Lung (tissue), 12 donors: Measurements from ENCODE around the gene KCNMA1. TPM values are rescaled to one million over a fixed set of nuclear protein-coding genes. Genes with fewer than 3 reads are reported as not detected.

Source experiments
- ATAC-seq: fragments of 200-7000 bp; cut with Tn5 transposase; one replicate; pipeline ENCODE4 v1.9.1; 2020; ENCODE audit warnings: moderate number of reproducible peaks; ENCODE audit not compliant: insufficient read depth, low FRiP score
- DNase-seq, 3 donors: peaks; one replicate each; pipeline ENCODE4 v3.0.0-alpha.2; 2013 to 2017
- H3K27ac ChIP-seq, 2 donors: one replicate each; pipeline ENCODE4 v1.5.1; 2013; ENCODE audit warnings: mild to moderate bottlenecking in 2 of 2, moderate library complexity in 2 of 2, control low read depth in 1 of 2, inconsistent platforms in 1 of 2, low read depth in 1 of 2, low read length in 1 of 2
- H3K27me3 ChIP-seq, 3 donors: one replicate each; pipeline ENCODE4 v1.5.1; 2013; ENCODE audit warnings: low read length in 2 of 3; ENCODE audit not compliant: control insufficient read depth in 3 of 3, insufficient read depth in 3 of 3
- H3K36me3 ChIP-seq, 4 donors: one replicate each; pipeline ENCODE4 v1.5.1; 2013; ENCODE audit warnings: low read length in 4 of 4, mild to moderate bottlenecking in 1 of 4, moderate library complexity in 1 of 4; ENCODE audit not compliant: control insufficient read depth in 4 of 4, insufficient read depth in 4 of 4
- H3K4me1 ChIP-seq, 5 donors: one replicate each; pipeline ENCODE4 v1.5.1; 2013; ENCODE audit warnings: low read length in 5 of 5, mild to moderate bottlenecking in 2 of 5, moderate library complexity in 1 of 5; ENCODE audit not compliant: control insufficient read depth in 5 of 5, insufficient read depth in 5 of 5
- H3K4me3 ChIP-seq: one replicate; pipeline ENCODE4 v1.5.1; 2013; ENCODE audit warnings: mild to moderate bottlenecking, control low read depth, moderate library complexity
- H3K9ac ChIP-seq, 2 donors: one replicate each; pipeline ENCODE4 v1.5.1; 2013; ENCODE audit warnings: low read length in 2 of 2, control low read depth in 1 of 2; ENCODE audit not compliant: insufficient read depth in 1 of 2
- H3K9me3 ChIP-seq, 4 donors: one replicate each; pipeline ENCODE4 v1.5.1; 2013; ENCODE audit warnings: low read length in 3 of 4, mild to moderate bottlenecking in 1 of 4, moderate library complexity in 1 of 4; ENCODE audit not compliant: control insufficient read depth in 4 of 4, insufficient read depth in 3 of 4
- WGBS, 2 donors: extraction: QIAGEN DNeasy Blood & Tissue Kit; methylation state at CpG; one replicate each; pipeline ENCODE4 v1.1.7; 2013; 5-methylcytosine and 5-hydroxymethylcytosine counted together
- polyA plus RNA-seq, 2 donors: library from polyadenylated mRNA; stranded (reverse); fragments of 200-250 nt; gene quantifications; one replicate each; pipeline ENCODE4 v1.2.1, GENCODE V29; 2013
- total RNA-seq, 2 donors: library from RNA; depleted of rRNA in 1 of 2; stranded (reverse); fragments of >200 nt in 1 of 2; gene quantifications; one replicate each; pipeline ENCODE4 v1.2.1, GENCODE V29; 2014 to 2021
- TF ChIP-seq, protein P1 (sequence below): IDR thresholded peaks from 2 replicates; pipeline ENCODE4 v1.5.1; 2012; ENCODE audit warnings: mild to moderate bottlenecking; ENCODE audit errors: control extremely low read depth, extremely low read depth
- donor health status: control.
- donor health status: control.
- donor health status: Bipolar disorder and iron deficiency.
- donor health status: healthy.
- donor health status: DM: yes; HTN: yes; CAD: no.

Gene KCNMA1
- total and polyA plus RNA-seq, 4 donors: 3.8 to 13.0 (median 5.5) TPM

DNA sequence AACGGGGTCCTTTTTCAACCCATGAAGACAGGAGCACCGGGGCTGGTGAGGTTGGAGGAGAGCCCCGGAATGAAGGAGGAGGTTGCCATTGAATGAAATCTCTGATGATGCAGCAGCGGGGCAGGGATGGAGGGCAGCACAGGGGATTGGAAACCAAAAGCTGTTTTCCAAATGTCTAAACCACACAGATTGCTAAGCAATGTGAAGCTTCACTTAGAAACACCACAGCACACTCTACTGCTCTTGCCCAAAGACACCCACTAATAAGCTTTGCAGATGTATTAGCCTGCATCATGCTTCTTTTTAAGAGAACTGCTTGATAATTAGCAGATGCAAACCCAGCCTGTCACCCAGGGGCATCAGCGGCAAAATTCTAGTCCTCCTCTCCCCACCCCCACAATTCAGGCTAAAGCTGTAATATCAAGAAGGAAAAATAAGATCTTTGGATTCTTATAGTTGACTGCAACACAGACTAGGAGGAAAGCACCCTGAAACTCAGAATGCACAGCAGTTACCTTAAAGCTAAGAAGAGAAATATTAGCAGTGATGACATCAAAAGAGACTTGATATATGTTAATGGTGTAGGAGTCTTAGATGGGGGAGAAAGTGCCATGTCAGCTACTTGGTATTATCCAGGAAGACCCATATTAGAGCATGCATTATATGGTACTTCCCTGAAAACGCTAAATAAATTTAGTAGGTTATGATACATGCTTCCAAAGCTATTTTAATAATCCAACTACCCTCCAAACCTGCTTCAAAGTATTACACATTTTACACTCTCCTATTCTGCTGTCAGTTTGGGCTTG, 666.7 kb downstream of the KCNMA1 start:
- ATAC-seq (no peak), DNase-seq (peak in 2 of 3 donors; percentile 42 to 55)
- H3K27ac ChIP-seq: no peak overlapping the region
- 84 to 94% methylated on average over 6 of the region's 6 CpGs for WGBS, 2 donors
- H3K36me3 ChIP-seq: no peaks in the 10 kb centered on the region
- no peak overlapping the region for H3K4me3 ChIP-seq
- no peaks in the 10 kb centered on the region for H3K27me3 ChIP-seq
- H3K4me1 ChIP-seq: peaks cover 0 to 37% (median 14%) of the 10 kb centered on the region in 5 donors
- no peaks in the 10 kb centered on the region for H3K9me3 ChIP-seq
- no peak overlapping the region for H3K9ac ChIP-seq
- TF ChIP-seq, protein P1, sequence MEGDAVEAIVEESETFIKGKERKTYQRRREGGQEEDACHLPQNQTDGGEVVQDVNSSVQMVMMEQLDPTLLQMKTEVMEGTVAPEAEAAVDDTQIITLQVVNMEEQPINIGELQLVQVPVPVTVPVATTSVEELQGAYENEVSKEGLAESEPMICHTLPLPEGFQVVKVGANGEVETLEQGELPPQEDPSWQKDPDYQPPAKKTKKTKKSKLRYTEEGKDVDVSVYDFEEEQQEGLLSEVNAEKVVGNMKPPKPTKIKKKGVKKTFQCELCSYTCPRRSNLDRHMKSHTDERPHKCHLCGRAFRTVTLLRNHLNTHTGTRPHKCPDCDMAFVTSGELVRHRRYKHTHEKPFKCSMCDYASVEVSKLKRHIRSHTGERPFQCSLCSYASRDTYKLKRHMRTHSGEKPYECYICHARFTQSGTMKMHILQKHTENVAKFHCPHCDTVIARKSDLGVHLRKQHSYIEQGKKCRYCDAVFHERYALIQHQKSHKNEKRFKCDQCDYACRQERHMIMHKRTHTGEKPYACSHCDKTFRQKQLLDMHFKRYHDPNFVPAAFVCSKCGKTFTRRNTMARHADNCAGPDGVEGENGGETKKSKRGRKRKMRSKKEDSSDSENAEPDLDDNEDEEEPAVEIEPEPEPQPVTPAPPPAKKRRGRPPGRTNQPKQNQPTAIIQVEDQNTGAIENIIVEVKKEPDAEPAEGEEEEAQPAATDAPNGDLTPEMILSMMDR: no peak

DNA sequence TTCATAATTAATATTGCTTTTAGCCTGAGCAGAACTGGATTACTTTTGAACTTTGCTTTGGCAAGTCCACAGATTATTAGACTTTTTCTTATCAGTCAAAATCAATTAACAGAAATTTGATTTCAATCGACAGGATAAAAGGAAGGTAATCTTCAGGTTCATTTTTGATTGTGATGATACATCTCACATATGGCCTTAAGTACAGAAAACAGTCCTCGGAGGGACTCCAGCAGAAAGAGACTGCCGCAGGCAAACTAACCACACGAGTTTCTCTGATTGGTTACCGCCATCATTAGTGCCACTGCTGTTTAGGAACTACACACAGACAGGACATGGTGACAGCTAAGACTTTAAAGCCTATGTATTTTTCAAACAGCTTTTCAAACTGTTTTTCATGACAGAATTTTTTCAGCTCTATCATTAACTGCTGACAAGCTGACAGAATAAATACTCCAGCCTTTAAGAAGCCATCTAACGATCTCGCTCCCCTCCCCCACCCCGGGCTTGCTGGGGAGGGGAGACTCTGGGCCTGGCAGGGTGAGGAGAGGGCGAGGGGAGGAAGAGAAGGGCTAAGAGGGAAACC, 668.2 kb downstream of the KCNMA1 start:
- no peak overlapping the region for H3K9ac ChIP-seq
- 75 to 81% methylated on average over 9 of the region's 9 CpGs for WGBS, 2 donors
- H3K9me3 ChIP-seq: no peaks in the 10 kb centered on the region
- ATAC-seq: no peak
- H3K27me3 ChIP-seq: peaks cover 0 to 3% (median 0%) of the 10 kb centered on the region in 3 donors
- H3K4me1 ChIP-seq: peaks cover 0 to 37% (median 14%) of the 10 kb centered on the region in 5 donors
- no peaks in the 10 kb centered on the region for H3K36me3 ChIP-seq
- no peak overlapping the region for H3K4me3 ChIP-seq
- H3K27ac ChIP-seq: no peak overlapping the region
- TF ChIP-seq, protein P1: no peak
- DNase-seq: peak in 2 of 3 donors; percentile 49 to 51

DNA sequence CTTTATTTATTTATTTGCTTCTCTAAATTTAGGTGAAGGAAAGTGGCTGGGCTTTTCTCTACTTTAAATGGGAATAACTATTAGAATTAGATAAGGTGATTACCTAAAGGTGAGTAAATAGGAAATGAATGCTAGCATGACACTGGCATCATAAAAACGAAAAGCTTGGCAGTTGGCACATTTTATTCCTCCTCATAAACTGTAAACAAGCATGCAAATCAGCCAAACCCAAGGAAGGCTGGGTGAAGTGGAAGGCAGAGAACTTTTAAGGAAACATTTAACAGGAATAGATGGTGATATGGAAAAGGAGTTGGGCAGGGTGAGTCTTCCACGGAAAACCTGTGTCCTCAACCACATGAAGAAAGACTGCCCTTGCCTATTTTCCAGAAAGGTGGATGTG, 669.1 kb downstream of the KCNMA1 start:
- WGBS, 2 donors: 81 to 89% methylated on average over 2 of the region's 2 CpGs
- TF ChIP-seq, protein P1: no peak
- Histone ChIP-seq H3K36me3 (no peaks in the 10 kb centered on the region), H3K27ac (no peak overlapping the region), H3K9me3 (peaks cover 0 to 2% (median 0%) of the 10 kb centered on the region in 4 donors), H3K9ac (no peak overlapping the region), H3K4me3 (no peak overlapping the region), H3K27me3 (peaks cover 0 to 3% (median 0%) of the 10 kb centered on the region in 3 donors), H3K4me1 (peaks cover 0 to 28% (median 8%) of the 10 kb centered on the region in 5 donors)
- DNase-seq (no peak), ATAC-seq (no peak)
